GM12878 (cell line): ENCODE measurements around the gene COL26A1. TPM values are rescaled to one million over a fixed set of nuclear protein-coding genes. Genes with fewer than 3 reads are reported as not detected.

Experiments
- ATAC-seq: fragments of 200-7000 bp; cut with Tn5 transposase; 3 replicates; pipeline ENCODE4 v1.9.1; 2020; ENCODE audit warnings: mild to moderate bottlenecking, moderate library complexity
- BruUV-seq: library from RNA; stranded (reverse); fragments of 400-500 nt; replicated peaks from 2 replicates; lab custom pipeline; 2021; lab: Mats Ljungman, UMichigan
- CTCF ChIA-PET: fragments of 300-600 bp; sonication (Branson Sonifier 250); formaldehyde crosslinking; extraction: SDS; loops from one replicate; lab custom pipeline; 2021; ENCODE audit warnings: inconsistent platforms; lab: Yijun Ruan, JAX
- POLR2A ChIA-PET: fragments of 350-600 bp; formaldehyde crosslinking; extraction: SDS; loops from one replicate; lab custom pipeline; 2021; ENCODE audit warnings: inconsistent platforms; lab: Charles Lee
- RAD21 ChIA-PET: fragments of 300-600 bp; sonication (Branson Sonifier 250); formaldehyde crosslinking; loops from one replicate; lab custom pipeline; 2023; ENCODE audit warnings: antibody characterized with exemption; ENCODE audit not compliant: unreplicated experiment; lab: Charles Lee
- SMC1A ChIA-PET: fragments of 300-600 bp; sonication (Branson Sonifier 250); formaldehyde crosslinking; loops from one replicate; lab custom pipeline; 2023; ENCODE audit not compliant: unreplicated experiment, uncharacterized antibody; lab: Charles Lee
- DNase-seq: peaks from one replicate; pipeline ENCODE4 v3.0.0-alpha.2; 2011; ENCODE audit warnings: low read depth, low spot score
- FAIRE-seq: peaks from 3 replicates; lab custom pipeline; 2011; peaks lifted over from hg19 to GRCh38; lab: Jason Lieb, UNC
- H2AFZ ChIP-seq: 2 replicates; pipeline ENCODE4 v1.6.0; 2011; ENCODE audit warnings: low read depth, low read length, control low read depth; ENCODE audit not compliant: control insufficient read depth
- H3K27ac ChIP-seq: 2 replicates; pipeline ENCODE4 v1.5.1; 2011; ENCODE audit warnings: control low read depth; ENCODE audit not compliant: control insufficient read depth, insufficient read depth
- H3K27me3 ChIP-seq, 2 experiments: replicated peaks in 1 of 2; 2 replicates each; pipeline versions ENCODE4 v1.6.0 to v1.6.1; 2011; ENCODE audit warnings: low read length in 1 of 2; ENCODE audit not compliant: control insufficient read depth in 2 of 2, insufficient read depth in 2 of 2
- H3K36me3 ChIP-seq, 2 experiments: 2 replicates each; pipeline ENCODE4 v1.5.1; 2011; ENCODE audit warnings: low read length in 1 of 2; ENCODE audit not compliant: control insufficient read depth in 2 of 2, insufficient read depth in 2 of 2
- H3K4me1 ChIP-seq: 2 replicates; pipeline ENCODE4 v1.6.1; 2011; ENCODE audit warnings: mild to moderate bottlenecking, low read length, moderate library complexity, mixed read lengths; ENCODE audit not compliant: control insufficient read depth, insufficient read depth
- H3K4me2 ChIP-seq: 2 replicates; pipeline ENCODE4 v1.6.0; 2011; ENCODE audit warnings: control low read depth; ENCODE audit not compliant: control insufficient read depth, insufficient read depth
- H3K4me3 ChIP-seq: fragments of 200-600 bp; sonication (generic); 2 replicates; pipeline ENCODE4 v1.5.1; 2016
- H3K79me2 ChIP-seq: 2 replicates; pipeline ENCODE4 v1.6.0; 2011; ENCODE audit warnings: low read length; ENCODE audit not compliant: control insufficient read depth, insufficient read depth
- H3K9ac ChIP-seq: 2 replicates; pipeline ENCODE4 v1.8.0; 2011; ENCODE audit warnings: low read length, control low read depth, mixed read lengths; ENCODE audit not compliant: control insufficient read depth, insufficient read depth
- H3K9me3 ChIP-seq: replicated peaks from 3 replicates; pipeline ENCODE4 v1.5.1; 2011; ENCODE audit warnings: mild to moderate bottlenecking, low read length; ENCODE audit not compliant: control insufficient read depth, insufficient read depth
- H4K20me1 ChIP-seq: 2 replicates; pipeline ENCODE4 v1.6.0; 2011; ENCODE audit not compliant: control insufficient read depth, insufficient read depth
- BCL3 ChIP-seq: IDR thresholded peaks from 2 replicates; pipeline ENCODE4 v1.6.1; 2011; ENCODE audit warnings: borderline replicate concordance, low read depth, mild to moderate bottlenecking, moderate library complexity, low read length; ENCODE audit not compliant: insufficient read depth, poor library complexity, severe bottlenecking
- BMI1 ChIP-seq: fragments of 450-650 bp; IDR thresholded peaks from 2 replicates; pipeline ENCODE4 v1.6.1; 2016; ENCODE audit warnings: mild to moderate bottlenecking, moderate library complexity, borderline replicate concordance
- ESRRA ChIP-seq: IDR thresholded peaks from 2 replicates; pipeline ENCODE4 v1.6.1; 2012; ENCODE audit warnings: mild to moderate bottlenecking, low read length, improper control_type of control experiment
- FOS ChIP-seq: IDR thresholded peaks from 3 replicates; pipeline ENCODE4 v1.6.1; 2011; ENCODE audit warnings: borderline replicate concordance; ENCODE audit not compliant: insufficient read length; ENCODE audit errors: extremely low read depth
- HDAC2 ChIP-seq: fragments of 200-600 bp; sonication (generic); IDR thresholded peaks from 2 replicates; pipeline ENCODE4 v1.6.1; 2017
- IRF4 ChIP-seq: IDR thresholded peaks from 2 replicates; pipeline ENCODE4 v1.6.1; 2011; ENCODE audit warnings: low read depth, low read length
- MAX ChIP-seq: IDR thresholded peaks from 2 replicates; pipeline ENCODE4 v1.6.1; 2012; ENCODE audit warnings: low read depth, low read length, improper control_type of control experiment
- MYC ChIP-seq: IDR thresholded peaks from 2 replicates; pipeline ENCODE4 v1.6.1; 2011; ENCODE audit warnings: mild to moderate bottlenecking, low read length, moderate library complexity, inconsistent platforms; ENCODE audit not compliant: insufficient read depth, insufficient replicate concordance, insufficient read length, severe bottlenecking
- NBN ChIP-seq: fragments of 450-650 bp; IDR thresholded peaks from 2 replicates; pipeline ENCODE4 v1.6.1; 2016
- NR2C1 ChIP-seq: fragments of 450-650 bp; IDR thresholded peaks from 2 replicates; pipeline ENCODE4 v1.6.1; 2017; ENCODE audit warnings: antibody characterized with exemption, mild to moderate bottlenecking, moderate library complexity
- POLR2A ChIP-seq: IDR thresholded peaks from 2 replicates; pipeline ENCODE4 v1.6.1; 2011; ENCODE audit warnings: low read depth, mild to moderate bottlenecking, low read length
- SIN3A ChIP-seq: IDR thresholded peaks from 2 replicates; pipeline ENCODE4 v1.6.1; 2012; ENCODE audit warnings: low read depth, low read length, improper control_type of control experiment
- SMAD5 ChIP-seq: IDR thresholded peaks from 2 replicates; pipeline ENCODE4 v1.6.1; 2016; ENCODE audit warnings: antibody characterized with exemption, low read depth
- SMC3 ChIP-seq: IDR thresholded peaks from 2 replicates; pipeline ENCODE4 v1.6.1; 2011; ENCODE audit warnings: low read length, improper control_type of control experiment, borderline replicate concordance
- SREBF1 ChIP-seq: IDR thresholded peaks from 2 replicates; pipeline ENCODE4 v1.6.1; 2012; ENCODE audit warnings: mild to moderate bottlenecking, low read length
- TARDBP ChIP-seq: IDR thresholded peaks from 2 replicates; pipeline ENCODE4 v1.6.1; 2016; ENCODE audit warnings: borderline replicate concordance
- WRNIP1 ChIP-seq: IDR thresholded peaks from 2 replicates; pipeline ENCODE4 v1.6.1; 2011; ENCODE audit warnings: low read depth, low read length, improper control_type of control experiment, borderline replicate concordance
- WGBS: methylation state at CpG from one replicate; pipeline ENCODE4 v1.1.6; 2016; ENCODE audit warnings: low lambda C conversion rate; ENCODE audit not compliant: insufficient replicate concordance, insufficient coverage; ENCODE audit errors: missing lambda C conversion rate; 5-methylcytosine and 5-hydroxymethylcytosine counted together
- in situ Hi-C: fragments of 300-500 bp; cut with MboI; formaldehyde crosslinking; loops from 9 replicates; pipeline ENCODE4 v1.14.3; 2018; ENCODE audit warnings: mixed read lengths
- intact Hi-C: fragments of 100-400 bp; cut with micrococcal nuclease; formaldehyde crosslinking; loops from one replicate; pipeline ENCODE4 v1.14.2; 2022; ENCODE audit not compliant: unreplicated experiment
- polyA plus RNA-seq, 11 experiments: library from polyadenylated mRNA; depleted of rRNA in 4 of 11; unstranded in 6 of 11; stranded (reverse) in 5 of 11; fragments of >200 nt; fragmentation: Nextera tagmentation in 4 of 11; fragmentation: Illumina TruSeq in 1 of 11; extraction: Ambion mirVana in 4 of 11; extraction: Trizol in 1 of 11; gene quantifications; 1 replicate in 1 of 11; 2 replicates in 10 of 11; pipeline versions ENCODE4 v1.2.1 to v1.2.3, GENCODE V29; 2011 to 2016; ENCODE audit warnings: inconsistent platforms in 2 of 11, missing spikeins in 2 of 11, low read depth in 1 of 11
- total RNA-seq, 4 experiments: library from RNA; depleted of rRNA in 3 of 4; stranded (reverse); fragments of >200 nt in 3 of 4; fragmentation: Illumina TruSeq in 1 of 4; extraction: Trizol in 1 of 4; gene quantifications; 2 replicates each; pipeline versions ENCODE4 v1.2.1 to v1.2.3, GENCODE V29; 2013 to 2021
- TF ChIP-seq, protein P1 (sequence below): fragments of 450-650 bp; IDR thresholded peaks from 2 replicates; pipeline ENCODE4 v1.6.1; 2016; ENCODE audit warnings: mild to moderate bottlenecking

COL26A1 gene
- total and polyA plus RNA-seq, 10 of the 15 experiments (the other 5 are each of a cell fraction or from before 2014, with no cell fraction given), result 0.08 TPM; not detected in 9

DNA sequence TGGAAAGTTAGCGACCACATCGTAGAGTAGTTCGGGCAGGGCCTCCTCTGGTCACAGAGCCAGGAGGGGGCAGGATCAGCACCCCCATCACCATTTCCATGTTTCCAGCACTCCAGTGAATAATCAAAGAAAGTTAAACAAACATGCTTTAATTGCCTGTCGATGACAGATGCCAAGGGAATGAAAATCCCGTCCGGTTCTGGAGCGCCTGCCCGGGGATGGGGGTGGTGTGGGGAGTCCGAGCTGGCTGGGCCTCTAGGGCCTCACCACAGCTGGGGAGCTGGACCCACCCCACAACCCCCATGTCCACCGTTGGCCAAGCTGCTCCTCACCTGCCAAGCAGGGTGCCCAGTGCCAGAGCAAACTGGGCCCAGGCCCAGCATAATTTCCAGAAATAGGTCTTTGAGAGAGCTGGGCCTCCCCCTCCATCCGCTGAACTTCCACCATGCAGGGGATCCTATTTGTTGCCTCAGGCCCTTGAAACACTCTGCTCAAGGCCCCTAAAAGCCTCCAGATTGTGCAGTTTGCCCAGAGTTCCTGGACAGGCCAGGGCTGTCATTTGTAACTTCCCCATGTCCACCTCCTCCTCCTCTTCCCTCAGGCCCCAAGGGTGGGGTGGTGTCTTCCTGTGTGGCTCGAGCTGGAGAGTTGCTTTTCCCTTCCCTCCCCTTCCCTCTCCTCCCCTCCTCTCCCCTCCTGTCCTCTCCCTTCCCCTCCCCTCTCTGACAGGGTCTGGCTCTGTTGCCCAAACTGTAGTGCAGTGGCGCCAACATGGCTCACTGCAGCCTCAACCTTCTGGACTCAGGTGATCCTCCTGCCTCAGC, 165.4 kb downstream of the COL26A1 start:
- RAD21 ChIA-PET, result no interaction called here
- no TSS peak for BruUV-seq
- in situ Hi-C loops (no loop called here), intact Hi-C loops (no loop called here)
- ATAC-seq, result no peak
- Histone ChIP-seq H3K4me2 (no peak overlapping the region), H3K79me2 (no peaks in the 10 kb centered on the region), H3K27me3 (no peaks in the 10 kb centered on the region), H3K27ac (no peak overlapping the region), H3K9me3 (no peaks in the 10 kb centered on the region; the same call in 2 of the 3 replicates), H3K4me3 (no peak overlapping the region), H3K9ac (no peak overlapping the region), H3K4me1 (no peaks in the 10 kb centered on the region), H2AFZ (no peak overlapping the region), H4K20me1 (no peaks in the 10 kb centered on the region), H3K36me3 (no peaks in the 10 kb centered on the region)
- CTCF ChIA-PET, result no interaction called here
- SMC1A ChIA-PET, result no interaction called here
- DNase-seq, result no peak
- FAIRE-seq, result no peak
- POLR2A ChIA-PET, result no interaction called here
- no peak for TF ChIP-seq SMAD5
- no peak for TF ChIP-seq MYC
- TF ChIP-seq SIN3A, result no peak
- TF ChIP-seq, protein P1, sequence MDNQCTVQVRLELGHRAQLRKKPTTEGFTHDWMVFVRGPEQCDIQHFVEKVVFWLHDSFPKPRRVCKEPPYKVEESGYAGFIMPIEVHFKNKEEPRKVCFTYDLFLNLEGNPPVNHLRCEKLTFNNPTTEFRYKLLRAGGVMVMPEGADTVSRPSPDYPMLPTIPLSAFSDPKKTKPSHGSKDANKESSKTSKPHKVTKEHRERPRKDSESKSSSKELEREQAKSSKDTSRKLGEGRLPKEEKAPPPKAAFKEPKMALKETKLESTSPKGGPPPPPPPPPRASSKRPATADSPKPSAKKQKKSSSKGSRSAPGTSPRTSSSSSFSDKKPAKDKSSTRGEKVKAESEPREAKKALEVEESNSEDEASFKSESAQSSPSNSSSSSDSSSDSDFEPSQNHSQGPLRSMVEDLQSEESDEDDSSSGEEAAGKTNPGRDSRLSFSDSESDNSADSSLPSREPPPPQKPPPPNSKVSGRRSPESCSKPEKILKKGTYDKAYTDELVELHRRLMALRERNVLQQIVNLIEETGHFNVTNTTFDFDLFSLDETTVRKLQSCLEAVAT, result no peak
- TF ChIP-seq BCL3, result no peak
- no peak for TF ChIP-seq FOS
- TF ChIP-seq ESRRA, result no peak
- no peak for TF ChIP-seq BMI1
- TF ChIP-seq IRF4, result no peak
- no peak for TF ChIP-seq WRNIP1
- no peak for TF ChIP-seq HDAC2
- no peak for TF ChIP-seq POLR2A
- TF ChIP-seq SREBF1, result no peak
- TF ChIP-seq TARDBP, result no peak
- no peak for TF ChIP-seq NR2C1
- no peak for TF ChIP-seq SMC3
- TF ChIP-seq MAX, result no peak
- TF ChIP-seq NBN, result no peak
- 48% methylated on average over 13 of the region's 13 CpGs for WGBS
